Endometrium (tissue), 2 donors: Measurements from ENCODE around the gene OPTC.
"Not testable (repeated sequence)": the region's sequence is repeated elsewhere in the genome, so short reads cannot be mapped to it uniquely, and the experiment has no call there.

Experiments used
- FAIRE-seq: peaks from 2 replicates; lab custom pipeline; 2012; peaks lifted over from hg19 to GRCh38; lab: Jason Lieb, UNC
- donor health status: control.
- donor health status: control.

OPTC gene

DNA sequence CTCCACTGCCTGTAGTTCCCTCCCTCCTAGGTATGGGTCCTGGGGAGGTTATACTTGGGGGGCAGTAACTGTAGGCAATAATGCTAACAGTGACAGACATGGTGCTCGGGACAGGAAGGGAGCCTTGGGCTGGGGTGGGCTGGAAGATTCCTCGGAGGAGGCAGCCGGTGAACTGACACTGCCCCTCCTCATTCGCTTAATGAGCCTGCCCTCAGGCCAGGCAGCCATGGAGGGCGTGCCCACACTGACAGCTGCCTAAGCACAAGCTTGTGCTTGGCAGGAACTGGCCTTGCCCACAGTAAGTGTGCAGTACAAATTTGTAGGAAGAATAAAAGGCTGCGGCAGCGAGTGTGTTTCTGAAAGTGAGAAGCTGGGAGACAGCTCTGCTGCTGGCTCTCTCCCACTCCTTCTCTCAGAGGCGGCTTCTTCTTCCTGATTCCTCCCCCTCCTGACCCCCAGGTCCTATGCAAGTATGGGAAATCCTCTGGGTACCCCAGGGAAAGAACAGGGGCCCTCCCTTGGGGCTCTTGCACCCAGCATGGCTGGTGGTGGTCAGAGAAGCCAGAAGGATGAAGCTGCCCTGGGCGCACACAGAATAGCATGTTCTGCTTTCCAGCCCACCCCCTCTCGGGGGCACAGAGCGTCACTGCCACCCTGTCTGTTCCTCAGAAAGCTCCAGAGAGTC lies 23.6 kb downstream of the OPTC start:
- no peak for FAIRE-seq

DNA sequence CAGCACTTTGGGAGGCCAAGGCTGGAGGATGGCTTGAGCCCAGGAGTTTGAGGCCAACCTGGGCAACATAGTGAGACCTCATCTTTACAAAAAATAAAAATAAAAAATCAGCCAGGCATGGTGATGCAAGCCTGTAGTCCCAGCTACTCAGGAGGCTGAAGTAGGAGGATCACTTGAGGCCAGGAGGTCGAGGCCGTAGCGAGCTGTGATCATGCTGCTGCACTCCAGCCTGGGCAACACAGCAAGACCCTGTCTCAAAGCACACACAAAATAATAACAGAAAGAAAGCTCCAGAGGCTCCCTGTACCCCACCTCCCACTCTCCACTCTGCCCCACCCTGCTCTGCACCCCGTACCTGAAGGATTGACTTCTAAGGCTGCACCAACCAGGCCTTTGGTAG lies 24.2 kb downstream of the OPTC start:
- FAIRE-seq = not testable (repeated sequence)

DNA sequence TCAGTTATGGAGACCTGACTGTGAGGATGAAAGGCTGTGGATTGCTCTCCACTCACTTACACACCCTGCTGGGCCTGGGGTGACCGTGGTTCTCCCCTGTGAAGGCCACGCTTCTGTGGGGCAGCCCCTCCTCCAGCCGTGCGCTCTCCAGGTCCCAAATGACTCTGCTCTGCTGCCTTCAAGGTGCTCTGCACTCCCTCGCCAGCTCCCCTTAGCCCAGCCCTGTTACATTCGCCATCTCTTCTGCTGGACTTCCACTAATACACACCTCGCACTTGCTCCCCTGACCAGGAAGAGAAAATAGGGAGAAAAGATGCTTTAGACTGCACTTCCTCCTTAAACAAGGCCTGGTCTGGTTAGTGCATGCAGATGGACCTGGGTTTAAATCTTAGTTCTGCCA lies 24.6 kb downstream of the OPTC start:
- FAIRE-seq = no peak

DNA sequence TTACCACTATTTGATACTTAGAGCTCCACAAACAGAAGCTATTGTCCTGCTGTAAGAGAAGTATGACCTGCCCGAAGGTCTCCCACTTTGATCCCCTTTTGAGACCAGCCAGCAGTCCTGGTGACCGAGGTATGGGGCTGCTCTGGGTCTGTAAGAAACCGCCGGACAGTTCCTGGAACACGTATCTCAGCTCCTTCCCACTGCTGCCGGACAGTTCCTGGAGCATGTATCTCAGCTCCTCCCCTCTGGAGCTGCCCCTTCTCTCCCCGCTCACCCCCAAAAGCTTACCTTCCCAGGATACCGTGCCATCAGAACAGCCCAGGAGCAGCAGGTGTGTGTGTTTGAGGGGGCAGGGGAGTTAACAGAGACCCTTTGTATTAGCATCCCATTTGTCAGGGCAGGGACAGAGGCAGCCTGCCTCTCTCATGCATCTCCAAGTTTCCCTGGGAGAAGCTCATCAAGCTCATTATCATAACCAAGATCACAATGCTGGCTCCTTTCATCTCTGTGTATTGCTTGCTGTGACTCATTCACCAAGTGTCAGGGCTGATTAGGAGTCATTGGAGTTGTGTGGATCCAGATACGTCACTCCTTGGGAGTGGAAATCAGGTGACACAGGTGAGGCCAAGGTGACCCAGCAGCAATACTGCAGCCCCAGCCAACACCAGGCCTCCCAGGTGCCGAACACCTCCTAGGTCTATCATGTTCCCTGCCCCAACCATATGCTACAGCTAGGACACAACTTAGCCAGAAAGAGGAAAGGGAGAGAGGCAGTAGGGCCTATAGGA lies 25.3 kb downstream of the OPTC start:
- no peak for FAIRE-seq

DNA sequence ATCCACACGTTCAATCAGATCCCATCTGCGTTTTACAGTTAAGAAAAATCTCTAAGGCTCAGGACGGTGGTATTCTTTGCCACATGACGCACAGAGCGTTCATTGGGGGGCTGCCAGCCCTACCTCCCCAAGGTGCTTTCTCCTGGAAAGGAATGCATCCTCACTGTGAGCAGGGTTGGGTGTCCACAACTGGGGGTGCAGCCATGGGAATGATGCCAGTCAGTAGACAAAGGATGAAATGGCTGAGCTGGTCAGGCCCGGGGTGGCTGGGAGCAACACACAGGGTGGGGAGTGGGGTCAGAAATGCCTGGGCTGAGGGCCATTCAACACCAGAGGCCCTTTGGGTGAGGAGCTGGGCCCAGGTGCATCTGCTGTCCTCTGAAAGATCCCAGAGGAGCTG lies 25.9 kb downstream of the OPTC start:
- FAIRE-seq = no peak

DNA sequence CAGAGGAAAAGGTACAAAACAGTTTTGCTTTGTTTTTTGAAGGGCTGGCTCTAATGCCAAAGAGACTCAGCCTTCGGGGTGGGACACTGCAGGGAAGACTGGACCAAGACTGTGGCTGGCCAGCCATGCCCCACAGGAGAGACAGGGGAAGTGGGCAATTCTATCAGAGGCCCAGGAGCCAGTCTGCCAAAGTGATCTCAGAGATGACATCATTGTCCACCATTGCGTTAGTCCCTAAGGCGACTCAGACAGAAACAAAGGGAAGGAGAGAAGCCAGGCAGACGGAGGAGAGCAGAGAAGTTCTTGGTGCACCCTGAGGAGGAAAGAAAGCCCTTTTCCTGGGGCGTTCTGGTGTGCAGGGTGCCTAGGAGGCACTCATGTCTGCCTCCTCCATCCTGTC lies 26.4 kb downstream of the OPTC start:
- FAIRE-seq = no peak

DNA sequence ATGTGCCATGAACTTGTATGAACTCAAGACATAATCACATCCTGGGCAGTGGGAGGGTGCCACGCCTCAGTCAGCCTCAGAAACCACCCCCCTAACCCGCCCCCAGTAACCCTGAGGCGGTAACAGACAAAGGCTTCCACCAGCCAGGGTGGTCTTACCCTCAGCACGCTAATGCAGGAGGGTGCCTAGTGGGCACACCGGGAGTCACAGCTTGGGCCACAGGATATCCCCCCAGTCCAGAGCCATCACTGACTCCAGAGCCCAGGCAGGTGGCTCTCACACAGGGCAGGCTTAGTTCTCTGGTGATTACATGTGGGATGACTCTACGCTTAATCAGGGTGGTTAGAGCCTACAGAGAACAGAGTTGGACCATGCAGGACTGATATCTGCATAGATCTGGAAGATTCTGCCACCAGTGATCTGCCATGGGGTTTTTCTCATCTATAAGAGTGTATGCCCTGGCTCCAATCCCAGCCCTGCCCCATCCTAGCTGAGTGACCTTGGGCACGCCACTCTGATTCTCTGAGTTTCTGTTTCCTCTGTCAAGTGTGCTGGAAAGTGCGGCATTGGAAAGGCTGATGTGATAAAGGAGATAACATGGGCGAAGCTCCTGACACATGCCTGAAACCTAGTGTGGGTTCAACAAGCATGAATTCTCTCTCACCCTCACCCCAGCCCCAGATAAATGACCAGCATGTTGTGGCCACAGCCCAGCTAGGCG lies 27.3 kb downstream of the OPTC start:
- no peak for FAIRE-seq

DNA sequence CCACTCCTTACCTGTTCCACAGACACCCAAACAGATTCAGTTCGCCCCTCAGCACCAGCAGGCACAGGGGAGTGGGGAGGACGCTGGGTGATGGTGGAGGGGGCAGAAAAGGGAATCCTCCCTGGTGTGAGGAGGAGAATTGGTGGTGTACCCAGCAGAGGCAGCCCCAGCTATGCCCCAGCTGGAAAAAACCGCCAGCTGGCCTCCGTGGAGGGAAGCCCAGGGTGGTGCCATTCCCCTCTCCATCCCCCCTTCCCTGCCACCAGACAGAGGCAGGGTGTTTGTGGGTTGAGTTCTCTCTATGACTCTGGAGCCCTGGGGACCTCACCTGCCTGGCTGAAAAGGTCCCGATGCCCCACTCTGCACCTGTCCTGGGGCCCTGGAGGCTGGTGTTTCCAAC lies 27.9 kb downstream of the OPTC start:
- FAIRE-seq = no peak

DNA sequence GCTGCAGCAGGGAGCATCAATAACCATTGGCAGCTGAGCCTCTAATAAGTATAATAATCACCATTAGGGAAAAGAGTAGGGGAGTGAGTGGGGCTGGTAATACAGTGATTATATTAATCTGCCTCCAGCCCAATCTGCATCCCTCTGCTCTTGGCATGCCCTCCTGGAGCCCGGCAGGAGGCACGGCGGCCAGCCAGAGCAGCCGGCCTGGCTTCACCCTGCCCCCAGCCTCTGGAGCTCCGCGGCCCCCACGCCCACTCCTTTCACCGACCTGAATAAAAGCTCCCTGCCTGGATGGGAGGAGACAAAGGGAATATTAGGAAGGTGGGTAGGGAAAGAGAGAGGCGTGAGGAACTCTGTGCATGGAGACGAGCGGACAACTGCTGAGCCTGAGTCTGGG lies 28.3 kb downstream of the OPTC start:
- no peak for FAIRE-seq

DNA sequence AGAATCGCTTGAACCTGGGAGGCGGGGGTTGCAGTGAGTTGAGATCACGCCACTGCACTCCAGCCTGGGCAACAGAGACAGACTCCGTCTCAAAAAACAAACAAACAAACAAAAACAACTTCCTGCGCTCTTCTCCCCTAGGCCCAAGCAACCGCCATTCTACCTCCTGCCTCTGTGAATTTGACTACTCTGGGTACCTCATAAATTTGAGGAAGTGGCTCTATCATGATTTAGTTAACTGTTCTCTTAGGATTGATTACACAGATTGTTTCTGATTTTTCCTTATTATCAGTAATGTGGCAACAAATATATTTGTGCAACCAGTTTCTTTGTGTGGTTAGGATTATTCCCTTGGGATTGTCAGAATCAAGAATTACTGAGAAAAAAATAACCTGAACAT lies 29.7 kb downstream of the OPTC start:
- no peak for FAIRE-seq

DNA sequence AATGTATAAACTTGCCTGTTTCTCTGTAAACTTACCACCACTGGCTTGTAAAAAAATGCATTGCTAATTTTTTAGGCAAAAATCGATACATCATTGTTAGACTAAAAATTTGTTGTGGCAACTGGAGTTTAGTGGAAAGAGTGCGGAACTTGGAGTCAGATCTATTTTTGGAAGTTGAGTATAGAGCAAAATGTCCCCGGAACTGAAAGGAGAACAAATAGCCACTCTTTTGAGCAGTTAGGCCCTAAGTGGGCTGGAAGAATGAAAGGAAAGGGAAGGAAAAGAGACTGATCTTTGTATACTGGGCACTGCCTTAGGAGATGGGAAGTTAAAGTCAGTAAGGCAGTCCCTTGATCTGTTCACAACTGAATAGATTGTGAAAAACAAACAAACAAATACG lies 30.2 kb downstream of the OPTC start:
- FAIRE-seq = no peak

DNA sequence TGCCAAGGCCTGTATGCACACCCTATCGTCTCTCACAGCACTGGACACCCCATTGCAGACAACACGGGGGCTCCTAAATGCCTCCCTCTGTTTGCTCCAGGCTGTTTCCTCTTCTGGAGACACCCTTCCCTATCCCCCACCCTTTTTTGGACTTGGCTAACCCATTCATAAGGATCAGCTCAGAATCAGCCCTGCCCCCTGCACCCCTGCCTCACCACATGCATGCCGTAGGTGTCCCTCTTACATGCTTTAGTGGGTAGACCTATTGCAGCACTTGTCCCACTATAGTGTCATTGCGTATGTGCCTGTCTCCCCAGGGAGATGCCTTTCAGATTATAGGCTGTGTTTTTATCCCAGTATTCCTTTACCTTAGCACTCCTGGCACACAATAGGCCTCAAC lies 30.9 kb downstream of the OPTC start:
- FAIRE-seq = no peak

DNA sequence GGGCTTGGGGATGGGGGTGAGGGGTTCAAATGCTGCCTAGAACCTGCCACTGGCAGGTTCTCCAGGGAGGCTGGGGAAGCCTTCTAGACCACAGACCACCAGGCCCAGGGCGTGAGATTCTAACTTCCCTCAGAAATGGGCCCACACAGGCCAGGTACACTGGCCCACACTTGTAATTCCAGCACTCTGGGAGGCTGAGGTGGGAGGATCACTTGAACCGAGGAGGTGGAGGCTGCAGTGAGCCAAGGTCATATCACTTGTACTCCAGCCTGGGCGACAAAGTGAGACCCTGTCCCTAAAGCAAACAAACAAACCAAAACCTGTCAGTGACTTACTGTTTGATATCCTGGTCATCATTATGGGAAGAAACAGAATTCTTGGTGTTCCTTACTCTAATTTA lies 31.7 kb downstream of the OPTC start:
- FAIRE-seq = no peak

DNA sequence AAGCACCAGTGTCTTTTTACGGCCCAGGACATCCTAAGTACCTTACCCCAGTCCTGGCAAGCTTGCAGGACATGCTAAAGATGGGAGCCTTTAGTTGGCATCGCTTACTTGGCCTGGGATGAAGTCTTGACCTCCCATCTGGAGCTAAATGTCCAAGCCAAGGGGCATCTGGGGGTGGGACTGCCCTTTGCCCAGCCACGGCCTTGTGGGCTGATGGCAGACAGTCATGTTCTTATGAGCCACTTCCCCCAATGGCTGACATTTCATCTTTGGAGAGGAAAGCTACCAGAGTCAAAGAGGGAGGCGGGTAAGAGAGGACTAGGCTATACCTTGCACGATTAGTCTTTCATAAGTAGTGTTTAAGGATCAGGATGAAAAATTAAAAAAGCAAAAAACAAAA lies 32.2 kb downstream of the OPTC start:
- FAIRE-seq = no peak

DNA sequence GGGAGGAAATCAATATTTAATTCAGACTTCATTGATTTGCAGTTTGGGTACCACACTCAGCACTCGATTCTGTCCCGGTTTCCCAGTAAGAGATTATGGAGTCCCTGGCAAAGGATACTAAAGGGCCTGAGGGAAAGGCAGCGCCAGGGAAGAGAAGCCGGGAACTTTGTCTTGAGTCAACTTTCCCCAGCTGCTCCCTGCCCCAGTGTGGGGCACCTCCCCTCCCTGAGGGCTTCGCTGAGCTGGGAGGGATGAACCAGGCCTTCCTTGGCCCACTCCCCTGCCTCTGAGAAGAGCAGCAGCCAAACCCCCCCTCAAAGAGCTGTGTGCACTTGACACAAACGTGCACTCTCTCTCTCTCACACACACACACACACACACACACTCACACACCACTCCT lies 32.6 kb downstream of the OPTC start:
- FAIRE-seq = no peak

DNA sequence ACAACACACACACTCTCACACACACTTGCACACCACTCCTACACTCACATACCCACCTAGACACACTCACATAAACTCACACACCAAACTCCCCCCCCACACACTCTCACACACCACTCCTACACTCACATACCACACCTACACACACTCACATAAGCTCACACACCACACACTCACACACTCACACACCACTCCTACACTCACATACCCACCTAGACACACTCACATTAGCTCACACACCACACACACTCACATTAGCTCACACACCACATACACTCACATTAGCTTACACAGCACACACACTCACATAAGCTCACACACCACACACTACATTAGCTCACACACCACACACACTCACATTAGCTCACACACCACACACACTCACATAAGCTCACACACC lies 33.1 kb downstream of the OPTC start:
- FAIRE-seq = no peak

DNA sequence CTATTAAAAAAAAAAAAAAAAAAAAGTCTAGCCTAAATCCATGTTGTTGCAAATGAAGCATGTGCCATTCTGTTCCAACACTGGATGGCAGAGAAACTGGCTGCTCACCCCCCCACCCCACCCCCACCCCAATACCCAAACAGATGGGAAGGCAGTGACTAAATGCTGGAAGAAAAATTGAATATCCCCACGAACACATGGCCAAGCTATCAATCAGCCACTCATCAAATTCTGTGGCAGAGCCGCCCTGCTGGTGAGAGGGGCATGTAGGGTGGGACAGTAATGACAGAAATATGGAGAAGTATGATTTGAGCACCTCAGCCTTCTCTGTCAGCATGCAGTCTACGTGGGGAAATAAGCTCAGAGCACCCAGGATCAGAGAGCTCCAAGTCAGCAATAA lies 34.1 kb downstream of the OPTC start:
- no peak for FAIRE-seq

DNA sequence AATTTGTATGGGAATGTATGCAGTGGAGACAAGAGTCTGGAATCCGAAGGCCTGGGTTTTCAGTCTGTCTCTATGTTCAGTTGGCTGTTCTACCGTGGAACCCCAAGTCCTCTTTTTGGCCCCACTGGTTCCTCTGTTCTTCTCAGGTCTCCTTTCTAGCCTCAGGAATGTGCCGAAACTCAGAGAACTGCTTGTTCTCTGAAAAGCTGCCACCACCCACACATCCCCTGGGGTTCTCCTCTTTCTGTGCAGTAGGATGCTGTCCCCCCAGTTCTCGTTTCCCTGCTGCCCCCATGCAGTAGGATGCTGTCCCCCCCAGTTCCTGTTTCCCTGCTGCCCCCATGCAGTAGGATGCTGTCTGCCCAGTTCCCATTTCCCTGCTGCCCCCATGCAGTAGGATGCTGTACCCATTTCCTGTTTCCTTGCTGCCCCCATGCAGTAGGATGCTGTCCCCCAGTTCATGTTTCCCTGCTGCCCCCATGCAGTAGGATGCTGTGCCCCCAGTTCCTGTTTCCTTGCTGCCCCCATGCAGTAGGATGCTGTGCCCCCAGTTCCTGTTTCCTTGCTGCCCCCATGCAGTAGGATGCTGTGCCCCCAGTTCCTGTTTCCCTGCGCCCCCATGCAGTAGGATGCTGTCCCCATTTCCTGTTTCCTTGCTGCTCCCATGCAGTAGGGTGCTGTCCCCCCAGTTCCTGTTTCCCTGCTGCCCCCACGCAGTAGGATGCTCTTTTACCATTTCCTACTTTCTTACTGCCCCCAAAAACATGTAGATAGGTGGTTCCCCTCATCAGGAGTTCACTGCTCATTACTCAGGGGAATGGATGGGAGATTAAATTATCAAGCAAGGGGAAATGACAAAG lies 35.3 kb downstream of the OPTC start:
- FAIRE-seq = no peak

DNA sequence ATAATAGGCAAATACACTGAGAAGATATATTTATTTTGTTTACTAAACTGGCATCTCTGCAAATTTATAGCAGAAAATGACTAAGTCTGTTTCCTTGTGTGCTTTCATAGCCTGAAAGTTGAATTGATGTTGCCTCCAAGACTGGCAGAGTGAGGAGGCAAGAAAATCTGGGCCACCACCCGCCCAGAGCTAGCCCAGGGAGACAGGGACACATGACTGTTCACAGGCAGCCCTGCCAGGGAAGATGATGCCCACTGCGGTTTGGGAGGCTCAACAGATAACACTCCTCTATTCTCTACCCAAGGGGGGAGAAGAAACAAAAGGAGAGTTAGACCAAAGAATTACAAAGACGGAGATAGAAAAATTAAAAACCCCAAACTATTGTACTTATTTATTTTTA lies 37.1 kb downstream of the OPTC start:
- no peak for FAIRE-seq

DNA sequence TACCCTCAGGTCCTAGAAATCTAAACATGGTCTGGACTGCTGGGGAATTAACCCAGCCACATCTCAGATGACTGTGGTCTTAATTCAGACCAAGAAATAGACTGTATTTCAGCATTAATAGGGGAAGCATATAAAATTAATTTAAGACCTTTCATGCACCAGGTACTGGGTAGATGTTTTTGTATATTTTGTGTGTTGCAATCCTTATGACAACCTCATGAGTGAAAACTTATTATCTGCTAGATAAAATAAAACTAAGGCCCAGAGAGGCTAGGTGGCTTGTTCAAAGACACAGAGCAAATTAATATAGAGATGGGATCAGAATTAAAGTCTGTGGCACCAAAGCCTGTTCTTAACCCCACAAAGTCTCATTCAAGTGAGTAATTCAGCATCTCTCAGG lies 40.1 kb downstream of the OPTC start:
- FAIRE-seq = no peak

DNA sequence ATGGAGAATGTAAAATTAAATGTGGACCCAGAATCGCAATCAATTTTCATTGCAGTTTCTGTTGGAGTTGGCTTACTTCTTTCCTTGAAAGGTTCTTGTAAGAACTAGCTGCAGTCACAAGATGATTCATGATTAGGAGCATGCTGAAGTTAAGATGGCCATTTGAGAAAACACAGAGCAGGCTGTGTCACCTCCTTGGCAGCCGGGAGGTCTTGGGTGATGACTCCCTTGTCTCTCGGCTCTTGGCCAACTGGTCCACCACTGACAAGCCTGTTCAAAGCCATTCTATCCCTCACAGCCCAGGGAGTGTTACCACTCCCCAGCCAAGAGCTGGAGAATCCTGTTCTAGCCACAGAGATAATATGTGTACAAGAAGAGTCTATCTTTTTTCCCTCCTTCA lies 40.6 kb downstream of the OPTC start:
- FAIRE-seq = no peak

DNA sequence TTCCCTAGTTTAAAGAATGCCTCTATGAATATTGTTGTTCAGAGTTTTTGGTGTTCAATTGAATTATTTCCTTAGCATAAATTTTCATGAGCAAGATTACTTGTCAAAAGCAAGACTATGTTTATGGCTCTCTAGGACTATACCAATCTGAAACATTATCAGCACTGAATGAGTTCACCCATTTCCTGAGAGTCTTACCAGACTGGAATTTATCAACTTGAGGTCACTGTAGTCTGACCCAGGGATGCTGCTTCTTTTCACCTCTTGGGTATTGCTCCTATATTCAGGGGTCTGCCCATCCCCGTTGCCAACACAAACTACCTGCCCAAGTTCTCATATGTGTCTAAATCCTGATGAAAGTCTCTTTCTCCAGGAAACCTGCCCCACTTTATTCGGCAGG lies 42.6 kb downstream of the OPTC start:
- FAIRE-seq = no peak
